Activated CD4-positive, alpha-beta T cell treated with anti-CD3 and anti-CD28 coated beads, Interleukin-2, amount 10 ng/mL, durations not matched to agents 7 days and 5 days (primary cell): ENCODE data around the gene CNGA3. TPM values are rescaled to one million over a fixed set of nuclear protein-coding genes. Genes with fewer than 3 reads are reported as not detected.
"Not testable (repeated sequence)": the region's sequence is repeated elsewhere in the genome, so short reads cannot be mapped to it uniquely, and the experiment has no call there.

Source experiments
- CTCF ChIA-PET: fragments of 350-600 bp; sonication (Branson Sonifier 250); formaldehyde crosslinking; loops from one replicate; lab custom pipeline; 2021; ENCODE audit warnings: antibody characterized with exemption; lab: Charles Lee
- POLR2A ChIA-PET: fragments of 350-600 bp; sonication (Branson Sonifier 250); formaldehyde crosslinking; loops from one replicate; lab custom pipeline; 2021; ENCODE audit warnings: antibody characterized with exemption; lab: Charles Lee
- DNase-seq: peaks from one replicate; pipeline ENCODE4 v3.0.0-alpha.2; 2020
- H3K27ac Mint-ChIP-seq: one replicate; pipeline ENCODE4 v1.8.0; 2021; ENCODE audit warnings: mild to moderate bottlenecking, moderate library complexity, mixed read lengths
- H3K27me3 Mint-ChIP-seq: one replicate; pipeline ENCODE4 v1.8.0; 2021; ENCODE audit warnings: mixed read lengths
- H3K36me3 Mint-ChIP-seq: one replicate; pipeline ENCODE4 v1.8.0; 2021; ENCODE audit warnings: low read depth, mixed read lengths
- H3K4me1 Mint-ChIP-seq: one replicate; pipeline ENCODE4 v1.8.0; 2021; ENCODE audit warnings: mixed read lengths
- H3K4me3 Mint-ChIP-seq: one replicate; pipeline ENCODE4 v1.8.0; 2021; ENCODE audit warnings: mild to moderate bottlenecking, moderate library complexity, mixed read lengths
- H3K9me3 Mint-ChIP-seq: one replicate; pipeline ENCODE4 v1.8.0; 2021; ENCODE audit warnings: mixed read lengths
- total RNA-seq, 2 experiments: library from RNA; stranded (reverse); gene quantifications; one replicate each; pipeline ENCODE4 v1.2.3, GENCODE V29; 2021

Gene CNGA3
- total RNA-seq, 2 experiments from 2014 or later: not detected

DNA sequence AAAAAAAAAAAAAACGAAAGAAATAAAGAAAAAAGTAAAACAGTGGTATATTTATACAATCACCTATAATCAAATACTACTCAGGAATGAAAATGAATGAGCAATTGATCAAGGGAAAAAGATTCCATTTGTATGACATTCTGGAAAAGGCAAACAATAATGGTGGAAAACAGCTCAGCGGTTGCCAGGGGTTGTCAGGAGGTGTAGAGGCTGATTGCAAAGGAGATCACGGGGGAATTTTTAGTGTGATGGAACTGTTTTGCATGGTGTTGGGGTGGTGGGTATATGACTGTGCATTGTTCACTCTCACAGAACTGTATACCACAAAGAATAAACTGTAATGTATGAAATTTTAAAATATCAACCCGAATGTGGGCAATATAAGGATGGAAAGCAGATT lies 52.9 kb downstream of the CNGA3 start:
- POLR2A ChIA-PET: no interaction called here
- peaks cover 51% of the 10 kb centered on the region for H3K27me3 Mint-ChIP-seq
- CTCF ChIA-PET: no interaction called here
- H3K9me3 Mint-ChIP-seq: no peaks in the 10 kb centered on the region
- no peak overlapping the region for H3K4me3 Mint-ChIP-seq
- H3K4me1 Mint-ChIP-seq: no peaks in the 10 kb centered on the region
- no peaks in the 10 kb centered on the region for H3K36me3 Mint-ChIP-seq
- H3K27ac Mint-ChIP-seq: no peak overlapping the region
- DNase-seq: no peak

DNA sequence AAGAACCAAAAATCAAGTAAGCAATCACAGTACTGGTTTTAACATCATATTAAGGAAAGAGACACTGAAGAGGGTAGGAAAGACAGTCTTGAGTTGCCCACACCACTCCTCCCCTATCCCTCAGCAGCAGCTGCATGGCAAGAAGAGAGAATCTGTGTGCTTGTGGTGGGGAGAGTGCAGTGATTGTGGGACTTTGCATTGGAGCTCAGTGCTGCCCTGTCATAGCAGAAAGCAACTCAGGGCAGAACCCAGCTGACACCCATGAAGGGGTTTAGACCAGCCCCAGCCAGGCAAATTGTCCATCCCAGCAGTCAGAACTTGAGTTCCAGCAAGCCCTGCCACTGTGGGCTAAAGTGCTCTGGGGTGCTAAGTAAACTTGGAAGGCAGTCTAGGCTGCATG lies 57.6 kb downstream of the CNGA3 start:
- H3K9me3 Mint-ChIP-seq: no peaks in the 10 kb centered on the region
- peaks cover 2% of the 10 kb centered on the region for H3K4me1 Mint-ChIP-seq
- ChIA-PET CTCF (interaction anchor here (1.5 kb wide), 1 partner anchor 8 kb away, joined by 5 read pairs; no protein-coding TSS in a partner anchor), POLR2A (no interaction called here)
- no peaks in the 10 kb centered on the region for H3K36me3 Mint-ChIP-seq
- H3K27ac Mint-ChIP-seq: no peak overlapping the region
- H3K27me3 Mint-ChIP-seq: peaks cover 43% of the 10 kb centered on the region
- no peak for DNase-seq
- no peak overlapping the region for H3K4me3 Mint-ChIP-seq

- Mint-ChIP-seq H3K4me1 (peaks cover 2% of the 10 kb centered on the region), H3K27me3 (peaks cover 37% of the 10 kb centered on the region), H3K4me3 (no peak overlapping the region), H3K36me3 (no peaks in the 10 kb centered on the region), H3K27ac (no peak overlapping the region), H3K9me3 (no peaks in the 10 kb centered on the region)
- no peak for DNase-seq
- POLR2A ChIA-PET: no interaction called here
- CTCF ChIA-PET: interaction anchor here (1.5 kb wide), 1 partner anchor 8 kb away, joined by 5 read pairs; no protein-coding TSS in a partner anchor
Measured at GRCh38 chr2:98404556-98405250, 58.4 kb downstream of the CNGA3 start.

DNA sequence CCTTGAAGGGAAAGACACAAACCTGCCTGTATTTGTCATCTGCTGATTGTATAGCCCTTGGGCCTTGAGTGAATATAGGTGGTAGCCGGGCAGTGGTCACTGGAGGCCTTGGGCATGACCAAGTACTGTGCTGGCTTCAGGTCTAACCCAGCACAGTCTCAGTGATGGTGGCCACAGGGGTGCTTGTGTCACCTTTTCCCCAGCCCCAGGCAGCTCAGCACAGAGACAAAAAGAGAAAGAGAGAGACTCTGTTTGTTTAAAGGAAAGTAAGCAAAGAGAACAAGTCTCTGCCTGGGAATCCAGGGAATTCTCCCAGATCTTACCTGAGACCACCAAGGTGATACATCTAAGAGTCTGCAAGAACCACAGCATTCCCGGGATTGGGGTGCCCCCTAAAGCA lies 59.0 kb downstream of the CNGA3 start:
- DNase-seq: no peak
- Mint-ChIP-seq H3K4me1 (peaks cover 2% of the 10 kb centered on the region), H3K27me3 (peaks cover 37% of the 10 kb centered on the region), H3K4me3 (no peak overlapping the region), H3K36me3 (no peaks in the 10 kb centered on the region), H3K9me3 (no peaks in the 10 kb centered on the region), H3K27ac (no peak overlapping the region)
- ChIA-PET CTCF (no interaction called here), POLR2A (no interaction called here)

GRCh38 chr2:98408155-98408554 lies 61.9 kb downstream of the CNGA3 start:
- Mint-ChIP-seq H3K9me3 (no peaks in the 10 kb centered on the region), H3K4me3 (no peak overlapping the region), H3K27ac (no peak overlapping the region), H3K4me1 (peaks cover 7% of the 10 kb centered on the region), H3K36me3 (no peaks in the 10 kb centered on the region), H3K27me3 (peaks cover 12% of the 10 kb centered on the region)
- DNase-seq: no peak
- CTCF ChIA-PET: interaction anchor here (0.6 to 0.9 kb wide), 5 partner anchors 10 to 1877 kb away, joined by 3 to 5 read pairs (median 3); no protein-coding TSS in a partner anchor
- POLR2A ChIA-PET: no interaction called here

- Mint-ChIP-seq H3K27me3 (peaks cover 4% of the 10 kb centered on the region), H3K9me3 (peaks cover 8% of the 10 kb centered on the region), H3K36me3 (no peaks in the 10 kb centered on the region), H3K27ac (no peak overlapping the region), H3K4me3 (no peak overlapping the region), H3K4me1 (peaks cover 7% of the 10 kb centered on the region)
- POLR2A ChIA-PET: no interaction called here
- peak; percentile 79 for DNase-seq
- CTCF ChIA-PET: interaction anchor here (0.9 to 1.8 kb wide), 7 partner anchors 9 to 191 kb away, joined by 3 to 6 read pairs (median 4); no protein-coding TSS in a partner anchor
Measured at GRCh38 chr2:98412751-98413458, 66.6 kb downstream of the CNGA3 start.

GRCh38 chr2:98414246-98414645 lies 68.0 kb downstream of the CNGA3 start:
- H3K36me3 Mint-ChIP-seq, H3K4me1 Mint-ChIP-seq, DNase-seq, H3K27me3 Mint-ChIP-seq, H3K9me3 Mint-ChIP-seq, POLR2A ChIA-PET, H3K4me3 Mint-ChIP-seq, H3K27ac Mint-ChIP-seq, CTCF ChIA-PET: not testable (repeated sequence)

- H3K27me3 Mint-ChIP-seq, H3K27ac Mint-ChIP-seq, H3K36me3 Mint-ChIP-seq, H3K9me3 Mint-ChIP-seq, H3K4me1 Mint-ChIP-seq, H3K4me3 Mint-ChIP-seq, DNase-seq: not testable (repeated sequence)
- CTCF ChIA-PET: interaction anchor here (0.7 to 1.4 kb wide), 2 partner anchors 10 to 100 kb away, joined by 3 read pairs; no protein-coding TSS in a partner anchor
- POLR2A ChIA-PET: interaction anchor here (0.7 kb wide), 1 partner anchor 45 kb away, joined by 3 read pairs; no protein-coding TSS in a partner anchor
Measured at GRCh38 chr2:98415719-98416248, 69.5 kb downstream of the CNGA3 start.

DNA sequence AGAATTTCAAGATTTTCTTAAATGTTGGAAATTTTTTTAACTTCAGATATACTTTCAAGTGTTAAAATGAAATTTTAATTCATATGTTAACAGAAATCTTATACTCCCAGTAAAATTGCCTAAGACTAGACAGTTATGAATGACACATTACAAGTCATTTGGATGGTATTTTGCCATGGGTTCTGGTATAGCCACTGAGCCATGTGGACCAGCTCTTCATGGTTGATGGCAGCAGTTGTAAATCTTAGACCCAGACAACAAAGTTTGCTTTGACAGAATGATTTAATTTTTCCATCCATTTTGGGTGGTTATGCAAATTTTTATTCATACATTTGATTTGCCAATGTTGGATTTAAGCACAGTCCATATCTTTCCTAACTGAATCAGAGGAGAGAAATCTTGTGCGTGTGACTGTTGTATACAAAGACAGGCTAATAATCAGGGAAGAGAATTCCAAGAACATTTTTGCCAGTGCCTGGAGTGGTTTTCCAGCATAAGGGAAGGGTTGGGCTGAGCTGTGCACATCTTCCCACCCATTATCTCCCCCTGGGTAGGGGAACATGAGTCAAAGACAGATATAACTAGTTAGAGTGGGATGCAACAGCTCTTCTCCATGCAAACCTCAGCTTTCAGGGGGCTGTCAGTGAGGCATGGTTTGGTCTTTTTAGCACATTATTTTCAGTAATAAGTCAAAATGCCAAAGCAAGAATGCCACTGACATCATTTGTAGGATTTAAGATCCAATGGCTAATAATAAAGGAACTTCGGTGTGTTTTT lies 70.3 kb downstream of the CNGA3 start:
- Mint-ChIP-seq H3K27me3 (no peaks in the 10 kb centered on the region), H3K4me3 (no peak overlapping the region), H3K27ac (no peak overlapping the region), H3K4me1 (peaks cover 7% of the 10 kb centered on the region), H3K36me3 (no peaks in the 10 kb centered on the region), H3K9me3 (peaks cover 12% of the 10 kb centered on the region)
- CTCF ChIA-PET: interaction anchor here (1.4 kb wide), 1 partner anchor 10 kb away, joined by 3 read pairs; no protein-coding TSS in a partner anchor
- POLR2A ChIA-PET: no interaction called here
- no peak for DNase-seq

DNA sequence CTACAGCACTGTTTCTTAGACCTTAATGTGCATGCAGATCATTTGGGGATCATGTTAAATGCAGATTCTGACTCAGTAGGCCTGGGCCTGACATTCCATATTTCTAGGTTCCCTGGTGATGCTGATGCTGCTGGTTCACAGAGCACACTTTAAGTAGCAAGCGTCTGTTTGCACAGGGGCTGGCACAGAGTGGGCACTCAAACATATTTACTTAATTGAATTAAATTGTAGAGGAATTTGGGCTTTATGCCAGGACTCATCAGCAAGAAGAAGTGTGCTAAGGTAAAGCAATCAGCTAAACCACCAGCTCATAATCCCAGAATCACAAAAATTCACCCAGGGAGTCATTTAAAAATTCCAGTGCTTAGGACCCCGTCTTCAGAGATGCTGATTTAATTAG lies 73.3 kb downstream of the CNGA3 start:
- Mint-ChIP-seq H3K36me3 (peaks cover 9% of the 10 kb centered on the region), H3K9me3 (peaks cover 20% of the 10 kb centered on the region), H3K27me3 (peaks cover 1% of the 10 kb centered on the region), H3K4me3 (no peak overlapping the region), H3K4me1 (no peaks in the 10 kb centered on the region), H3K27ac (no peak overlapping the region)
- ChIA-PET CTCF (interaction anchor here (0.6 to 1.3 kb wide), 2 partner anchors 69 to 418 kb away, joined by 3 to 4 read pairs; no protein-coding TSS in a partner anchor), POLR2A (no interaction called here)
- DNase-seq: no peak

GRCh38 chr2:98419977-98420725 lies 73.9 kb downstream of the CNGA3 start:
- POLR2A ChIA-PET: no interaction called here
- Mint-ChIP-seq H3K27me3 (peaks cover 1% of the 10 kb centered on the region), H3K9me3 (peaks cover 15% of the 10 kb centered on the region), H3K4me1 (no peaks in the 10 kb centered on the region), H3K4me3 (no peak overlapping the region), H3K36me3 (peaks cover 9% of the 10 kb centered on the region), H3K27ac (no peak overlapping the region)
- CTCF ChIA-PET: interaction anchor here (0.6 to 1.3 kb wide), 5 partner anchors 12 to 417 kb away, joined by 3 to 4 read pairs (median 3); no protein-coding TSS in a partner anchor
- no peak for DNase-seq

- Mint-ChIP-seq H3K9me3 (peaks cover 18% of the 10 kb centered on the region), H3K4me3 (no peak overlapping the region), H3K36me3 (peaks cover 9% of the 10 kb centered on the region), H3K27me3 (peaks cover 7% of the 10 kb centered on the region), H3K4me1 (no peaks in the 10 kb centered on the region), H3K27ac (no peak overlapping the region)
- DNase-seq: no peak
- ChIA-PET CTCF (no interaction called here), POLR2A (no interaction called here)
Measured at GRCh38 chr2:98422449-98422848, 76.2 kb downstream of the CNGA3 start.
